HG03558 (cell line): ENCODE data around the gene PDXP.
"Not testable (repeated sequence)": the region's sequence is repeated elsewhere in the genome, so short reads cannot be mapped to it uniquely, and the experiment has no call there.

ENCODE experiments used
- ATAC-seq: cut with Tn5 transposase; IDR thresholded peaks from one replicate; pipeline ENCODE4 v1.9.1; 2021; ENCODE audit warnings: moderate number of reproducible peaks; ENCODE audit not compliant: unreplicated experiment; ENCODE audit errors: extremely low read depth

The PDXP gene

DNA sequence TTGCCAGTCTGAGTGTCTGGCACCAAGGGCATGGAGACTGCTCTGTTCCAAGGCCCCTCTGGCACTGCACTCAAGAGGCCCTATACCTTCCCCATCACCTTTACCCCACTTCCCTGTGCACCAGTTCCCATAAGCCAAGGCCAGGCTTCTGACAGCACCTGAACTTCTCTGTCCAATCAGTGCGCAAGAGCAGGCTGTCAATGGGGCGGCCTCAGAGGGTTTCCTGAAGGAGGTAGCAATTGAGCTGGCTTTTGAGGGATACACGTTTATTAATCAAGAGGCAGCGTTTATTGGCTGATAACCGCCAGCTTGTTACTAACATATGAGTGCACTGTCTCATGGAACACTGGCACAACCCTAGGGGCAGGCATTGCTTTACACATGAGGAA, 17.0 kb upstream of the PDXP start:
- no peak for ATAC-seq

DNA sequence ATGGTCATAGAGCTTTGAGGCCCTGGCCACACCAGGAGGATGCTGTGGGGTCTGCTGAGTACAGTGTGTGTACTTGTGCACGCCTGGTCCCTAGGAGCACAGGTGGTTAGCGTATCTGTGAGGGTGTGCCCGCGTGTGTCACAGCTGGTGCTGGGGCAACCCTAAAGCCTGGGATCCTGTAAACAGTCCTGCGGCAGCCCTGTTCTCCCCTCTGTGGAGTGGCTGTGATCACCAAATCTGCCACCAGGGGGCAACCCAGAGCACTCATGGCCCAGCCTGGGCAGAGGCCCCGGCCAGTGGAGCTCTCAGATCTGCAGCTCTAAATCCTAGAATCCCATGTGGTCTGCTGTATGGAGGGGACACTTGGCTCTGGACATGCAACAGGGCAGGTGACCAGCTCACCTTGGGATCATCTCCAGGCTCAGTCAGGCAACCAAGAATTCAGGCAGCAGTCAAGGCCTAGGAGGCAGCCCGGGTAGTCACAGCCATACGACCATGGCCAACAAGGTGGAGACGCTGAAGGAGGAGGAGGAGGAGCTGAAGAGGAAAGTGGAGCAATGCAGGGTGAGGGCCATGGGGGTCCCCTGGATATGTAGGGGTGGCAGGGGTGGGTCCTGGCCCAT, 15.2 kb upstream of the PDXP start:
- no peak for ATAC-seq

- ATAC-seq: no peak
Measured at GRCh38 chr22:37647317-37647716, 11.2 kb upstream of the PDXP start.

DNA sequence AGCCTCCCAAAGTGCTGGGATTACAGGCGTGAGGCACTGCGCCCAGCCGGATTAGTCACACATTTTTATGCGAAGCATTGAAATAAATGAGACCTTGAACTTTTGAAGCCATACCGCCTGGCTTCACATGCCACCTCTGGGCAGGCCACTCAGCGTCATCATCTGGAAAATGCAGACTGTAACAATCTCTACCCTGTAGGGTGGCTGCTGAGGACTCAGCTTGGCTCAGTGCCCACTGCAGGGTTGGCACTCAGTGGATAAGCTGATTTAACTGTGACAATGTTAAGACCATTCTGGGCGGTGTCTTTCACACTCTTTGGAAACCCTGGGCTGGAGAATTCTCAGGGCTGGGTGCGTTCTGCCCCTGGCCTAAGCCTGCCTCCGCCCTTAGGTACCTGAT, 10.6 kb upstream of the PDXP start:
- no peak for ATAC-seq

- ATAC-seq: no peak
Measured at GRCh38 chr22:37650463-37651136, 7.9 kb upstream of the PDXP start.

- no peak for ATAC-seq
Measured at GRCh38 chr22:37654563-37655251, 3.8 kb upstream of the PDXP start.

- ATAC-seq: no peak
Measured at GRCh38 chr22:37655252-37655563, 3.3 kb upstream of the PDXP start.

DNA sequence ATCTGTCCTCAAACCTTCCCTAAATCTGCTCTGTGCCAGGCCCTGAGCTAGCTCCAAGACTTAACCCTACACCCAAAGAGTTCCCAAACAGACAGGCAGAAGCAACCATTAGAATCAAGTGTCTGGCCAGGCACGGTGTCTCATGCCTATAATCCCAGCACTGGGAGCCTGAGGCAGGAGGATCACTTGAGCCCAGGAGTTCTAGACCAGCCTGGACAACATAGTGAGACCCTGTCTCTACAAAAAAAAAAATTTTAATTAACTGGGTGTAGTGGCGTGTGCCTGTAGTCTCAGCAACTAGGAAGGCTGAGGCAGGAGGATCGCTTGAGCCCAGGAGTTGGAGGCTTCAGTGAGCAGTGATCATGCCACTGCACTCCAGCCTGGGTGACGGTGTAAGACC, 1.9 kb upstream of the PDXP start:
- not testable (repeated sequence) for ATAC-seq

DNA sequence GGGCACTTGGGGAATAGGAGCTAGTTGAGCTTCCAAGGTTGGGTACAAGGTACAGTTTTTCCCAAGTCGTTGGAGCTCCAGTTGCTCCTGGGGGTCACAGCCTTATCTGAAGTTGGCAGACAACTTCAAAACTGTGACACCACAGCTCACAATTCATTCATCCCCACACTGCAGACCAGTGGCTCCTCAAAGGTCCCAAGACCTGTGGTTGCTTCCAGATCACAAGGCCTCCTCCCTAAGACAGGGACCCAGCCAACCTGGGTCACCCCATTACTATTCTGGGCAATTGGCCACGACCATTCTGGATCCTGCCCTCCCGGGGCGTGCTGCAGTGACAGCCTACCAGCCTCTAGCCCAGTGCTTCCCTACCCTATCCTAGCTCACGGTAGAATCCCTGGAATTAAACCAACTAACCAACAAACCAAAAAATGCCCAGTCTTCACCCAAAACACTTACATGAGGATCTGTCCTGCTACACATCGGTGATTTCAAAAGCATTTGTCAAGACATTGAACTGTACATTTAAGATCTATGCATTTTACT, 862 bp upstream of the PDXP start:
- ATAC-seq: no peak

- ATAC-seq: peak; percentile 5
Measured at GRCh38 chr22:37659066-37659896, 758 bp downstream of the PDXP start.

GRCh38 chr22:37659897-37660708, 1.6 kb downstream of the PDXP start:
- no peak for ATAC-seq

- no peak for ATAC-seq
Measured at GRCh38 chr22:37660709-37661045, 2.2 kb downstream of the PDXP start.

DNA sequence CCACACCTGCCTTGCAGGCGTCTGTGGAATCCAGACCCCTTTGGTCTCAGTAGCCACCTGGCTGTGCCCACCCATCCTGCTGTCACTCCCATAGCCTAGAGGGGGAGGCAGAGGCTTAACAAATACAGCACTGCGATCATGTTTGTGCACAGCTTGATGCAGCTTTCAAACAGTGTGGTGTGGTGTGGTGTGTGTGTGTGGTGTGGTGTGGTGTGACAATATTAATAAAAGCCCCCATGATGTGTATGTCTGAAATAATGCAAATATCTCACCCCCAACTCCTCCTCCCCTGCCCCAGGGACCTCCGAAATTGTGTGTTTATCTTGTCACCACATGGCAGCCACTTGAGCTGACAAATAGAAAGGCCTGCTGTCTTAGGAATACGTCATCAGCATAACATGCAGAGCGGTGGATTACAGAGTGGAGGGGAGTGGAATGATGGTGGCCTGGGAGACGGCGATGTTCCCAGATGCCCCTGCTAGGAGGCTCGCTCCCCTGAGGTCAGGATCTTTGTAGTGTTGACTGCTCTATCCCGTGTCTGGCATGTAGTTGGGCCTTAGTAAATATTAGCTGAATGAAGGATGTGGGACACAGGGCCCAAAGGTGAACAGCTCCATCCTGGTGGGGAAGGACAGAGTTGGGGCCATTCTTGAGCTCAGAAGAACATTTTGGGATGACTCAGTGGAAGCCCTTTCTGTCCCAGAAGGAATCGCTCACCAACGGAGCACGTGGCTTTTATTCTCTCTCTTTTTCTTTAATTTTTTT, 2.8 kb downstream of the PDXP start:
- ATAC-seq: no peak

- no peak for ATAC-seq
Measured at GRCh38 chr22:37662039-37662438, 3.5 kb downstream of the PDXP start.

DNA sequence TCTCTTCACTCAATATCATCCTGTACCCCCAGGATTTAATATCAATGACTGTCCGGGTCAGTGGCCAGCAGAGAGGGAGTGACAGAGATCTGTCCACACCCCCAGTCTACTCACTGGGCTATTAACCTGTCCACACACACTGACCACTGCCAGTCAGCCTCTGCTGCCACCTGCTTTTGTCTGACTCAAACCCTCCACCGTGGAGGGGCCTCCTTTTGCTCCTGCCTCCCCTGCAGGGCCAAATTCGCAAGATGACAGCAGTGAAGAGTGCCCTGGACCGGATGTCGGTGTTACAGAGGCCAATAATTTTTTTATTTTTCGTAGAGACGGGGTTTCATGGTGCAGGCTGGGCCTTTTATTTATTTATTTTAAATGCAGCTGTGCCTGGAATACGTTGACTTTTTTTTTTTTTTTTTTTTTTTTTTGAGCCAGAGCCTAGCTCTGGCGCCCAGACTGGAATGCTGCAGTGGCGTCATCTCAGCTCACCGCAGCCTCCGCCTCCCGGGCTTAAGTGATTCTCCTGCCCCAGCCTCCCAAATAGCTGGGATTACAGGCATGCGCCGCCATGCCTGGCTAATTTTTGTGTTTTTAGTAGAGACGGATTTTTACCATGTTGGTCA, 5.1 kb downstream of the PDXP start:
- ATAC-seq: no peak

DNA sequence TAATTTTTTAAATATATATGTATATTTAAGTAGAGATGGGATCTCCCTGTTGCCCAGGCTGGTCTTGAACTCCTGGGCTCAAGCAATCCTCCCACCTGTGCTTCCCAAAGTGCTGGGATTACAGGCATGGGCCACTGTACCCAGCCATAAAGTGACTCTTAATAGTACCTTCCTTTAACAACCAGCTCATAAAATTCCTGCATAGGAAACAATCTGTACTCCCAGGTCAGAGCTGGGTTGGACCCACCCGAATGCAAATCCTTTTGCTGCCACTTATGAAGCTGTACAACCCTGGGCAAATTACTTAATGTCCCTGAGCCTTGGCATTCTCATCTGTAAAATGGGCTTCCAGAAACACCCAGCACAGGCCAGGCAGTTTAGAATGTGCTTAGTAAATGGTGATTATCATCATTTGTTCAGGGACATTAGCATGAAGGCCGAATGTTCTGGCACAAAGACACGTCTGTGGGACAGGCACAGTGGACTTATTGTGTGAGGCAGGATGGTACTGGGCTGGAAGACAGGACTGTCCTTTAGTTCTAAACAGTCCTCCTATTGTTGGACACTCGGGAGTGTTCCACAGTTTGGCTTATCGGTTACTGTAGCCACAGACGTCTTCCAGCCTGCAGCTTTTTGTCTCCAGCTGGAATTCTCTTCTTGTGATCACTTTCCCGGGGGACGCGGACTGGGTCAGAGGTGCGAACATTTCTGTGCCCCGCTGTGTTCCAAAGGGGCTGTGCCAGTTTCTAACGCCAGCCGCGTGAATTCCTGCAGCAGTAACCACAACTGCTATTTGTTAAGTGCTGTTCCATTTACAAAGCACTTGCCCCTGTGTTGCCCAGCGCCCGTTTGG, 6.0 kb downstream of the PDXP start:
- ATAC-seq: no peak

- ATAC-seq: no peak
Measured at GRCh38 chr22:37665487-37665886, 7.0 kb downstream of the PDXP start.

DNA sequence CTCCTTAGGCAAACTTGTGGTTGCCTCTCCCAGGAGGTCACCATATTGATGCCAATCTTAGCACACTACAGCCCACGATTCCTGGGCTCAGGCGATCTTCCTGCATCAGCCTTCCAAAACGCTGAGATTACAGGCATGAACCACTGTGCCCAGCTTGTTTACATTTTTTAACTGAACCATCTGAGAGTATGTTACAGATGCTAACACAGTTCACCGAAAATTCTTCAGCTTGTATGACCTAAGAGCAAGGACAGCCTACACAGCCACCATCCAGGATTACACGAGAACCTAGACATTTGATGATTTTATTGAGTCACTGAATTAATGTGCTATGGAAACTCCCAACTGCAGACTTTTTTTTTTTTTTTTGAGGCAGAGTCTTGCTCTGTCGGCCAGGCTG, 11.1 kb downstream of the PDXP start:
- no peak for ATAC-seq
